ENCODE results near the gene RASSF8.

RASSF8 gene

DNA sequence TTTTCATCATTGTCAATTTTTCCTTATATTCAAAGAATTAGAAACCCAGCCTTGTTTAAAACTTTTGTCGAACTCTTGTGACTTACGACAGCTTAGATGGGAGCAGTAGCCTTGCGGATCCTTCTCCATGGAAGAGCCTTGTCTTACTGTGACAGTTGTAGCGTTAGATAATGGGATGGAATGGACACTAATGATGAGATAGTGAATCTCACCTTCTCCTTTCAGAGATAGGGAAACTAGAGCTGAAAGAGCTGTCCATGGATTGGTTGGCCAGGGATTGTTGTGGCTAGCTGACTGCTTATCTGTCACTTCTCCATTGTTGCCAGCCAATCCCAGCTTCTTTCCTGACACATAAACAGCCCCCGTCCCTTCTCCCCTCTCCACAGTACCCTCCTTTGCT, 107.0 kb downstream of the RASSF8 start:
- Histone ChIP-seq H3K4me1 (ENCODE audit: control insufficient read depth in 1 of 2, insufficient read depth in 2 of 2, low read length in 2 of 2) (no peaks in the 10 kb centered on the region), H3K27me3 (ENCODE audit: low read depth, low read length) (no peaks in the 10 kb centered on the region), H3K9me3 (ENCODE audit: control insufficient read depth in 1 of 2, low read length in 2 of 2) (no peaks in the 10 kb centered on the region)

DNA sequence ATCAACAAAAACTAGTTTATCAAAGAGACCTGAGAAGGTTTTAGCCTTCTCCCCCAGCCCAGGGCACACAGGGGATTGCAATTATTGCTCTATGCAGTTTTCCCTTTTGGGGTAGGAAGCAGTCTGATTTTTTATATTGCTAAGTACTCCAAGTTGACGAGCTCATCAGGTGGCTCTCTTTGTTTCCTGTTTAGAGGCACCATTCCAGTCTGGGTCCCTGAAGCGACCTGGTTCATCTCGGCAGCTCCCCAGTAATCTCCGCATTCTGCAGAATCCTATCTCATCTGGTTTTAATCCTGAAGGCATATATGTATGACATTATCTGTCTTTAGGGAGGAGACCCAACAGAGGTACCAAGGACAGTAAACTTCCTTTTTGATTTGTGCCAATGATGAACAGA, 110.0 kb downstream of the RASSF8 start:
- no peaks in the 10 kb centered on the region for H3K27me3 ChIP-seq (ENCODE audit: low read depth, low read length)
- no peak overlapping the region for H3K4me3 ChIP-seq (ENCODE audit: low read depth in 1 of 2, low read length in 2 of 2)
- H3K4me1 ChIP-seq (ENCODE audit: control insufficient read depth in 1 of 2, insufficient read depth in 2 of 2, low read length in 2 of 2) = no peaks in the 10 kb centered on the region
- H3K36me3 ChIP-seq (ENCODE audit: control insufficient read depth in 1 of 2, insufficient read depth in 2 of 2, low read length in 2 of 2) = peaks cover 0 to 10% of the 10 kb centered on the region in 2 donors
- no peak overlapping the region for H3K27ac ChIP-seq (ENCODE audit: low read length)
- H3K9me3 ChIP-seq (ENCODE audit: control insufficient read depth in 1 of 2, low read length in 2 of 2) = no peaks in the 10 kb centered on the region

More for the DNA sequence above, 107.0 kb downstream of the RASSF8 start:
- Histone ChIP-seq H3K4me3 (ENCODE audit: low read depth in 1 of 2, low read length in 2 of 2) (no peak overlapping the region), H3K36me3 (ENCODE audit: control insufficient read depth in 1 of 2, insufficient read depth in 2 of 2, low read length in 2 of 2) (peaks cover 0 to 10% of the 10 kb centered on the region in 2 donors), H3K27ac (ENCODE audit: low read length) (no peak overlapping the region)

DNA sequence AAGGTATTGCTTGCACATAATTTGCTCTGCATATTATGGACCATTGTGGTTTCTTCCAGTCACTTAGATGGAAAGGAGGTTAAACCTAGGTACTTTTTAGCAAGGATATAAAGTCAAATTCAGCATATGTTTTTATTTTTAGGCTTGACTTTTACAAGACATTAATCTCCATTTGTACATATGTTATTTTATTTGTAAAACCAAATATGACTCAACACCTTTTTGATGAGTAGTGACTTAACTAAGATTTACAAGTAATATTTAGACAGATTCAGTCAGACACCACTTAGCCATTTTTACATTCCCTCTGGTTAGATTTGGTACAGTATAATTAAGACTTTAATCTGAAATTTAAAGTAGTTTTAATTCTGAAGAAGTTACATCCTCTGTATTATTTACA, 111.3 kb downstream of the RASSF8 start:
- Histone ChIP-seq H3K4me1 (ENCODE audit: control insufficient read depth in 1 of 2, insufficient read depth in 2 of 2, low read length in 2 of 2) (no peaks in the 10 kb centered on the region), H3K36me3 (ENCODE audit: control insufficient read depth in 1 of 2, insufficient read depth in 2 of 2, low read length in 2 of 2) (peaks cover 0 to 10% of the 10 kb centered on the region in 2 donors), H3K9me3 (ENCODE audit: control insufficient read depth in 1 of 2, low read length in 2 of 2) (no peaks in the 10 kb centered on the region), H3K27me3 (ENCODE audit: low read depth, low read length) (no peaks in the 10 kb centered on the region), H3K27ac (ENCODE audit: low read length) (no peak overlapping the region), H3K4me3 (ENCODE audit: low read depth in 1 of 2, low read length in 2 of 2) (no peak overlapping the region)

DNA sequence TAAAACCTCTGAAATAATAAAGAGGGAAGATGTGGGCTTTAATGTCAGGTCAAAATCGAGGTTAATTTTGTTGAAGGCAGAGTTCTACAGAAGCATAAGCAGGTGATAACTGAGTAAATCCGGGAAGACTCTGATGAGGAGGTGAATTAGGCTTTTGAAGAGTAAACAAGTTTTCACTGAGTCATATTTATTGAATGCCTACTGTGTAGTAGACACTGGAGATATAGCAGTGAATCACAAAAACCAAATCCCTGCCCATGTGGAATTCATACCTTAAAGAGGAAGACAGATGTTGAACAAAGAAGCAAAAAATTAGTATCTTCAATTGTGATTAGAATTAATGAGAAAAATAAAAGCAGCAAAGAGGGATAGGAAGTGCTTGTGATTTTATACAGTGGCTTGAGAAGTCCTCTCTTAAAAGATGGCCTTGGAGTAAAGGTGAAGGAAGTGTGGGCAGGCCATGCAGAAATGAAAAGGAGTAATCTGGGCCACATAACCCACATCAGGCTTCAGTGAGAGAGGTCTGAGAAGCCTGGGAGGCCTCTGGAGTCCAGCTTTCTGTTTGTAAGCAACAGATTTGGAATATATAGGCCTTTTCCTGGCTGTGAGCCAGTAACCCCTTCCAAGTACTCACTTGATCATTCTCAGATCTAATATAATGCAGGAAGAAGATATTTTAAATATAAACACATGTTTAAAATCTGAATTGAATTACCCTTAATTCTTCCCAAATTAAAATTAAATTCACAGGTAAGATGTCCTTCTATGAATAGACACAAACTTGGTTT, 119.6 kb downstream of the RASSF8 start:
- Histone ChIP-seq H3K4me3 (ENCODE audit: low read depth in 1 of 2, low read length in 2 of 2) (no peak overlapping the region), H3K4me1 (ENCODE audit: control insufficient read depth in 1 of 2, insufficient read depth in 2 of 2, low read length in 2 of 2) (no peaks in the 10 kb centered on the region), H3K9me3 (ENCODE audit: control insufficient read depth in 1 of 2, low read length in 2 of 2) (no peaks in the 10 kb centered on the region), H3K36me3 (ENCODE audit: control insufficient read depth in 1 of 2, insufficient read depth in 2 of 2, low read length in 2 of 2) (no peaks in the 10 kb centered on the region), H3K27me3 (ENCODE audit: low read depth, low read length) (no peaks in the 10 kb centered on the region), H3K27ac (ENCODE audit: low read length) (no peak overlapping the region)

DNA sequence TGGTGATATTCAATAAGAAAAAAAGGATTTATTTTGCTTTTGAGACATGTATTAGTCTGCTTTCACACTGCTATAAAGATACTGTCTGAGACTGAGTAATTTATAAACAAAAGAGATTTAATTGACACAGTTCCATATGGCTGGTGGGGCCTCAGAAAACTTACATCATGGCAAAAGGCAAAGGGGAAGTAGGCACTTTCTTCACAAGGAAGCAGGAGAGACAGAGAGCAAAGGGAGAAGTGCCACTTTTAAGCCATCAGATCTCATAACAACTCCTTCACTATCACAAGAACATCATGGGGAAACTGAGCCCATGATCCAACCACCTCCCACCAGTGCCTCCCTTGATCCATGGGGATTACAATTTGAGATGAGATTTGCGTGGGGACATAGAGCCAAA, 122.4 kb downstream of the RASSF8 start:
- no peak overlapping the region for H3K27ac ChIP-seq (ENCODE audit: low read length)
- no peaks in the 10 kb centered on the region for H3K9me3 ChIP-seq (ENCODE audit: control insufficient read depth in 1 of 2, low read length in 2 of 2)
- H3K36me3 ChIP-seq (ENCODE audit: control insufficient read depth in 1 of 2, insufficient read depth in 2 of 2, low read length in 2 of 2) = no peaks in the 10 kb centered on the region
- no peaks in the 10 kb centered on the region for H3K27me3 ChIP-seq (ENCODE audit: low read depth, low read length)
- H3K4me1 ChIP-seq (ENCODE audit: control insufficient read depth in 1 of 2, insufficient read depth in 2 of 2, low read length in 2 of 2) = no peaks in the 10 kb centered on the region
- no peak overlapping the region for H3K4me3 ChIP-seq (ENCODE audit: low read depth in 1 of 2, low read length in 2 of 2)

DNA sequence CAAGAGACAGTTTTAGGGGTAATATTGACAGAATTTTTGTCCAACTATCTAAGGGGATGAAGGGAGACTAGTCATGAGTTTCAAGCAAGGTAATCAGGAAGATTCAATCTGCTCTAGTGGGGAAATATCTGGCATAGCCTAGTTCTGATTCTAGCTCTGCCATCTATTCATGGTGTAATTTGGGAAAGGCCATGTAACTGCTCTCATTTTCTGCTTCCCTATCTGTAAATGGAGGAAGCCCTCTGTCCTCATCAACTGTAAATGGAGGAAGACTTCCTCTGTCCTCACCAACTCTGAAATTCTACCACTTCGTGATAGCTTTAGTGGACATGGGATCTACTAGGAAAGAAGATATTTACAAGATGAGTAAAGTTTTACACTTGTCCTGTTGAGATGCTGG, 128.5 kb downstream of the RASSF8 start:
- H3K4me3 ChIP-seq (ENCODE audit: low read depth in 1 of 2, low read length in 2 of 2) = no peak overlapping the region
- H3K27ac ChIP-seq (ENCODE audit: low read length) = no peak overlapping the region
- no peaks in the 10 kb centered on the region for H3K27me3 ChIP-seq (ENCODE audit: low read depth, low read length)
- H3K4me1 ChIP-seq (ENCODE audit: control insufficient read depth in 1 of 2, insufficient read depth in 2 of 2, low read length in 2 of 2) = no peaks in the 10 kb centered on the region
- H3K9me3 ChIP-seq (ENCODE audit: control insufficient read depth in 1 of 2, low read length in 2 of 2) = no peaks in the 10 kb centered on the region
- no peaks in the 10 kb centered on the region for H3K36me3 ChIP-seq (ENCODE audit: control insufficient read depth in 1 of 2, insufficient read depth in 2 of 2, low read length in 2 of 2)

DNA sequence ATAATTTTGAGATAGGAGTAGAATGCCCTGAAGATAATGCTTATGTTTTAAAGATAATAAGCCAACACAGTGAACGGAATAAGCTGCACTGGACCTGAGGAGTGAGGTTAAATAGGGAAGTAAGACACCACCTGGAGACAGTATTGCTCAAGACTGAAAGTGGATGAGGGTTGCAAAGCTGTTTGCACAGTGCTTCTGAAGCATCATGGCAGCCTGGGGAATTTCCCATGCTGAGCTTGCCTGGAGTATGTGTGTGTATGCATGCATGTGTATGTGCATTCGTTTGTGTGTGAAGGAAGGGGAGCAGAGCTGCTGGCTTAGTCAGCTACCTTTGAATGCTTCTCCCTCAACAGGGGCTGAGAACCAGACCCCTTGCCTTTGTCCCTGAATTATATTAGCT, 130.5 kb downstream of the RASSF8 start:
- no peaks in the 10 kb centered on the region for H3K4me1 ChIP-seq (ENCODE audit: control insufficient read depth in 1 of 2, insufficient read depth in 2 of 2, low read length in 2 of 2)
- H3K27ac ChIP-seq (ENCODE audit: low read length) = no peak overlapping the region
- H3K36me3 ChIP-seq (ENCODE audit: control insufficient read depth in 1 of 2, insufficient read depth in 2 of 2, low read length in 2 of 2) = no peaks in the 10 kb centered on the region
- no peak overlapping the region for H3K4me3 ChIP-seq (ENCODE audit: low read depth in 1 of 2, low read length in 2 of 2)
- H3K9me3 ChIP-seq (ENCODE audit: control insufficient read depth in 1 of 2, low read length in 2 of 2) = no peaks in the 10 kb centered on the region
- H3K27me3 ChIP-seq (ENCODE audit: low read depth, low read length) = no peaks in the 10 kb centered on the region

DNA sequence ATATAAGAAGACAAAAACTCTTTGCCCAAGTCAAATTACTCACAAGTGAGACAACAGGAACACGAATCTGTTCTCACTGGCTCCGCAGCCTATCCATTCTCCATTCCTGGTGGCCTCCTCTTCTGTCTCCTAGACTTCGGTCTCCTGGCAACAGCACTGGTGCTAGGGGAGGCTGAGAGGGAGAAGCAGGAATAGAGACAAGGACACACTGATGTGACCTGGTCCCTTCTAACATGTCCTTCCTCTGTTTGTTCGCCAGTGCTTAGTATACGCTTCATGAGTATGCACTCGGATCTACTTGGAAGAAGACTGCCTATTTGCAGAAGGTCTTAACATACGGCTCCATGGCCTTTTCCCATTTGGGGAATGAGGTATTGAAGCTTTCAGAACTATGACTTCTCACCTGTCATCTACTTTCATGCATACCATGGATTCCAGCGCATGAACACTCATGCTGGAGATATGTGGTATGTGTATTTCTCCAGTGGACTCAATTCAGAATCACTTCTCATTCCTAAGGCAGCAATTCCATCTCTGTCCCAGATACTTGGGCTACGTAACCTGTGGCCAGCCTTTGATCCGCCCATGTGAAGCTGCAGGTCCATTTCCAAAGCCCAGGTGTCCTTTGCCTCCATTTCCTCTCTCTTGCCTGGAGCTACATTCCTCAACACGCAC, 132.5 kb downstream of the RASSF8 start:
- no peaks in the 10 kb centered on the region for H3K9me3 ChIP-seq (ENCODE audit: control insufficient read depth in 1 of 2, low read length in 2 of 2)
- no peaks in the 10 kb centered on the region for H3K36me3 ChIP-seq (ENCODE audit: control insufficient read depth in 1 of 2, insufficient read depth in 2 of 2, low read length in 2 of 2)
- H3K27ac ChIP-seq (ENCODE audit: low read length) = no peak overlapping the region
- H3K4me1 ChIP-seq (ENCODE audit: control insufficient read depth in 1 of 2, insufficient read depth in 2 of 2, low read length in 2 of 2) = no peaks in the 10 kb centered on the region
- no peak overlapping the region for H3K4me3 ChIP-seq (ENCODE audit: low read depth in 1 of 2, low read length in 2 of 2)
- H3K27me3 ChIP-seq (ENCODE audit: low read depth, low read length) = no peaks in the 10 kb centered on the region

DNA sequence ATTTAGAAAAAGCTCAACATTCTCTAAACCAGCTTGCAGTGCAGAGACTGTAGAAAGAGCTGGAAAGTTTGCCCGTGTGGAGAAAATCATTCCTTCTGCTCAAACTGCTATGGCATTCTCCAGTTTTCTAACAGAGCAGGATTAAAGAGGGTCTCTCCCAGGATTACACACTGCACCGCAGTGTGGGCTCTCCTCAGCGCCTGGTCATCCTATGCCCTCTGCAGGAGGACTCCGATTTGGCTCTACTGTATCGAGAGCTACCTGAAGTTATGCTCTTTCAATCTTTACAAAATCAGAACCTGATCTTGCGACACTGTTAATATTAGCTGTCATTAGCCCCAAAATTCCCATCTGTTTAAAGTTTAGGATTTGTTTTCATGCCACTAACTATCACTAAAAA, 133.3 kb downstream of the RASSF8 start:
- Histone ChIP-seq H3K9me3 (ENCODE audit: control insufficient read depth in 1 of 2, low read length in 2 of 2) (no peaks in the 10 kb centered on the region), H3K4me3 (ENCODE audit: low read depth in 1 of 2, low read length in 2 of 2) (no peak overlapping the region), H3K27me3 (ENCODE audit: low read depth, low read length) (no peaks in the 10 kb centered on the region), H3K4me1 (ENCODE audit: control insufficient read depth in 1 of 2, insufficient read depth in 2 of 2, low read length in 2 of 2) (no peaks in the 10 kb centered on the region), H3K27ac (ENCODE audit: low read length) (no peak overlapping the region), H3K36me3 (ENCODE audit: control insufficient read depth in 1 of 2, insufficient read depth in 2 of 2, low read length in 2 of 2) (no peaks in the 10 kb centered on the region)

DNA sequence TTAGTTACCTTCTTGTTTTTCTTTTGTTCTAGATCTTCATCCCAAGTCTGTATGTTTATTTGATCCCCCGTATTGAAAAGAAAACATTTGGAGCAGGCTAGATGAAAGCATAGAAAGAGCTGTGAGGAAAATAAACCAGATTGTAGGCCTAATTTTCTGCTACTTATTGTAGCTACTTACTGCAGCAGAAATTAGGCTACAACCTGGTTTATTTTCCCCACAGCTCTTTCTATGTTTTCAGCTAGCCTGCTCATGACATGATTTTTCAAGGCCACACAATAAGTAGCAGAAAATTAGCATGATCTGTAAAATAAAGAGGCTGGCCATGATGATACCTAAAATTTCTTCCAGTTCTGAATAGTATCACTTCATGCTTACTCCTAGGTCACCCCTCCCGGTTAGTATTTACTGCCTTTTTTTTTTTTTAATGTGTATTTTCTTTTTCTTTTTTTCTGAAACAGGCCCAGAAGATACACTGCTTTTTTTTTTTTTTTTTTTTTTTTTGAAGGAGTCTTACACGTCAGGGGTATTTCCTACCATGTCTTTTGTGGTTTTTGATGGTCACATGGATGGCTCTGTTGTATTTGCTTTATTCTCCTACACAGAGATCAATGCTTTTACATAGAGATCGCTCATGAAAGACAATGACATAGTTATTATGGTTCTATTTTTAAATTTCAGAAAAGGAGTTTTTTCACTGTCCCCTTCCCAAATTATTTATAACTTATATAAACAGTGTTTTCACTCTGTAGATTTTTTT, 134.0 kb downstream of the RASSF8 start:
- Histone ChIP-seq H3K27ac (ENCODE audit: low read length) (no peak overlapping the region), H3K9me3 (ENCODE audit: control insufficient read depth in 1 of 2, low read length in 2 of 2) (no peaks in the 10 kb centered on the region), H3K36me3 (ENCODE audit: control insufficient read depth in 1 of 2, insufficient read depth in 2 of 2, low read length in 2 of 2) (no peaks in the 10 kb centered on the region), H3K4me1 (ENCODE audit: control insufficient read depth in 1 of 2, insufficient read depth in 2 of 2, low read length in 2 of 2) (no peaks in the 10 kb centered on the region), H3K4me3 (ENCODE audit: low read depth in 1 of 2, low read length in 2 of 2) (no peak overlapping the region), H3K27me3 (ENCODE audit: low read depth, low read length) (no peaks in the 10 kb centered on the region)

DNA sequence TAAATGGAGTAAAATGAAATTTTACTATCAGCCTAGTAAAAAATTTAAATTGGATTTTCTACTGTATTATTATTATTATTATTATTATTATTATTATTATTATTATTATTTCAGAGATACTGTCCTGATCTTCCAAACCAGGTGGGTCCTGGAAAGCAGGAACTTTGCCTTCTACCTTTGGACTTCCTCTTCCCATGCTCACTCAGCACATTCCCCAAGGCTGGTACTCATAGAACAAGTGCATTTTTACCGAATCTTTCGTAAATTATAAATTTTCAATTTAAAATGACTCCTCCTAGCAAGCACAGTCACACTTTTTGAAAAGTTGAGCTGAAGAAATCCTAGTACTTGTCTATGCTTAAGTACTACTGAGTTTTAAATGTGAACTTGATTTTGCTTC, 136.7 kb downstream of the RASSF8 start:
- no peaks in the 10 kb centered on the region for H3K36me3 ChIP-seq (ENCODE audit: control insufficient read depth in 1 of 2, insufficient read depth in 2 of 2, low read length in 2 of 2)
- no peak overlapping the region for H3K4me3 ChIP-seq (ENCODE audit: low read depth in 1 of 2, low read length in 2 of 2)
- no peaks in the 10 kb centered on the region for H3K27me3 ChIP-seq (ENCODE audit: low read depth, low read length)

More for the DNA sequence above, 136.7 kb downstream of the RASSF8 start:
- Histone ChIP-seq H3K9me3 (ENCODE audit: control insufficient read depth in 1 of 2, low read length in 2 of 2) (no peaks in the 10 kb centered on the region), H3K27ac (ENCODE audit: low read length) (no peak overlapping the region), H3K4me1 (ENCODE audit: control insufficient read depth in 1 of 2, insufficient read depth in 2 of 2, low read length in 2 of 2) (no peaks in the 10 kb centered on the region)

All from muscle layer of duodenum (tissue), 2 donors.